SKM-1 (cell line): ENCODE results near the gene COG2.
"Not testable (repeated sequence)": the region's sequence is repeated elsewhere in the genome, so short reads cannot be mapped to it uniquely, and the experiment has no call there.

ENCODE experiments used
- DNase-seq: peaks from one replicate; lab custom pipeline; 2025; ENCODE audit not compliant: unreplicated experiment; lab: John Stamatoyannopoulos, UW

Gene COG2

GRCh38 chr1:230626232-230626631, 16.0 kb upstream of the COG2 start:
- no peak for DNase-seq

- DNase-seq, result no peak
Measured at GRCh38 chr1:230627767-230628166, 14.5 kb upstream of the COG2 start.

GRCh38 chr1:230629511-230629910, 12.8 kb upstream of the COG2 start:
- DNase-seq, result no peak

GRCh38 chr1:230631477-230631876, 10.8 kb upstream of the COG2 start:
- DNase-seq, result no peak

- DNase-seq, result peak; percentile 79
Measured at GRCh38 chr1:230632273-230632873, 9.9 kb upstream of the COG2 start.

- no peak for DNase-seq
Measured at GRCh38 chr1:230633469-230633868, 8.8 kb upstream of the COG2 start.

- no peak for DNase-seq
Measured at GRCh38 chr1:230634384-230634783, 7.9 kb upstream of the COG2 start.

GRCh38 chr1:230636575-230637148, 5.6 kb upstream of the COG2 start:
- DNase-seq, result no peak

- DNase-seq, result no peak
Measured at GRCh38 chr1:230639714-230640209, 2.5 kb upstream of the COG2 start.

- DNase-seq, result no peak
Measured at GRCh38 chr1:230641346-230641745, 935 bp upstream of the COG2 start.

GRCh38 chr1:230641900-230642262, 400 bp upstream of the COG2 start:
- no peak for DNase-seq

GRCh38 chr1:230643908-230644307, 1.6 kb downstream of the COG2 start:
- no peak for DNase-seq

GRCh38 chr1:230646710-230647302, 4.5 kb downstream of the COG2 start:
- no peak for DNase-seq

- no peak for DNase-seq
Measured at GRCh38 chr1:230647321-230647720, 5.0 kb downstream of the COG2 start.

GRCh38 chr1:230648114-230648513, 5.8 kb downstream of the COG2 start:
- DNase-seq, result no peak

GRCh38 chr1:230650300-230650699, 8.0 kb downstream of the COG2 start:
- no peak for DNase-seq

GRCh38 chr1:230651235-230651634, 9.0 kb downstream of the COG2 start:
- DNase-seq, result no peak

GRCh38 chr1:230656719-230657118, 14.4 kb downstream of the COG2 start:
- not testable (repeated sequence) for DNase-seq

- not testable (repeated sequence) for DNase-seq
Measured at GRCh38 chr1:230658103-230658502, 15.8 kb downstream of the COG2 start.

- DNase-seq, result no peak
Measured at GRCh38 chr1:230658691-230659090, 16.4 kb downstream of the COG2 start.

GRCh38 chr1:230661976-230662375, 19.7 kb downstream of the COG2 start:
- DNase-seq, result no peak

- DNase-seq, result no peak
Measured at GRCh38 chr1:230668227-230668626, 25.9 kb downstream of the COG2 start.

GRCh38 chr1:230669543-230669942, 27.3 kb downstream of the COG2 start:
- DNase-seq, result no peak
